ENCODE results near the gene CDH4.

DNA sequence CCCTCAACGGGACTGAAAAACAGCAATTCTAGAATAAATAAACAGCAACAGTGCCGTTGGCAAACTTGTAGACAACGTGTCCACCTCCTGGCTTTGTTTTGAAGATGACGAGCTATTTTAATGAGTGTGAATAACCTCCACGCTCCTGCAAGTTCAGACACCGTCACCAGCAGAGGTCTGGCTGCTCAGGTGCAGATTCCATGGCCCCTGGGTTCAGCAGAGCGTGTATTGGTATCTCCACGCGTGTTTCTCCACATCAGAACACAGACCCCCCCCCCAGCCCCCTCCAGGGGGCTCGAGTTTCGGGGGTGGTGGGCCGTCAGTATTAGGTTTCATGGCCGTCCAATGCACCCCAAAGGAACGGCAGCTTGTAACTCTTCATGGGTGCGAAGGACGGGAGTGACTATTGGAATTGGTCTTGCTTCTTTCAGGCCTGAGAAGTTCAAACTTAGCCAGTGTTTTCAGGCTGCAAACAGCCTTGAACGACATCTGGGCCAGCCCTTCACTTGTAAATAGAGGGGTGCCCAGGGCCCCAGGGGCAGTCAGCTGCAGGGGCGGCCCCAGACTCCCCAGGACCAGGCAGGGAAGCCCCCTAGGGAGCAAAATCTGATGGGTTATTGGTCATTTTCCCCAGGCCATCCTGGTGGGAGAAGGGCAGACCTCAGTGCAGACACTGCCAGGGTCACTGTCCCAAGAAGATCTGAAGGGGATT is 505.1 kb downstream of the CDH4 start:
- TF ChIP-seq, protein P1, sequence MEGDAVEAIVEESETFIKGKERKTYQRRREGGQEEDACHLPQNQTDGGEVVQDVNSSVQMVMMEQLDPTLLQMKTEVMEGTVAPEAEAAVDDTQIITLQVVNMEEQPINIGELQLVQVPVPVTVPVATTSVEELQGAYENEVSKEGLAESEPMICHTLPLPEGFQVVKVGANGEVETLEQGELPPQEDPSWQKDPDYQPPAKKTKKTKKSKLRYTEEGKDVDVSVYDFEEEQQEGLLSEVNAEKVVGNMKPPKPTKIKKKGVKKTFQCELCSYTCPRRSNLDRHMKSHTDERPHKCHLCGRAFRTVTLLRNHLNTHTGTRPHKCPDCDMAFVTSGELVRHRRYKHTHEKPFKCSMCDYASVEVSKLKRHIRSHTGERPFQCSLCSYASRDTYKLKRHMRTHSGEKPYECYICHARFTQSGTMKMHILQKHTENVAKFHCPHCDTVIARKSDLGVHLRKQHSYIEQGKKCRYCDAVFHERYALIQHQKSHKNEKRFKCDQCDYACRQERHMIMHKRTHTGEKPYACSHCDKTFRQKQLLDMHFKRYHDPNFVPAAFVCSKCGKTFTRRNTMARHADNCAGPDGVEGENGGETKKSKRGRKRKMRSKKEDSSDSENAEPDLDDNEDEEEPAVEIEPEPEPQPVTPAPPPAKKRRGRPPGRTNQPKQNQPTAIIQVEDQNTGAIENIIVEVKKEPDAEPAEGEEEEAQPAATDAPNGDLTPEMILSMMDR (IDR thresholded peaks at IDR 0.05), result no peak
- TF ChIP-seq, protein P2, sequence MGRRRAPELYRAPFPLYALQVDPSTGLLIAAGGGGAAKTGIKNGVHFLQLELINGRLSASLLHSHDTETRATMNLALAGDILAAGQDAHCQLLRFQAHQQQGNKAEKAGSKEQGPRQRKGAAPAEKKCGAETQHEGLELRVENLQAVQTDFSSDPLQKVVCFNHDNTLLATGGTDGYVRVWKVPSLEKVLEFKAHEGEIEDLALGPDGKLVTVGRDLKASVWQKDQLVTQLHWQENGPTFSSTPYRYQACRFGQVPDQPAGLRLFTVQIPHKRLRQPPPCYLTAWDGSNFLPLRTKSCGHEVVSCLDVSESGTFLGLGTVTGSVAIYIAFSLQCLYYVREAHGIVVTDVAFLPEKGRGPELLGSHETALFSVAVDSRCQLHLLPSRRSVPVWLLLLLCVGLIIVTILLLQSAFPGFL (CRISPR knock-in tag; IDR thresholded peaks at IDR 0.05; ENCODE audit: borderline replicate concordance), result no peak
- TF ChIP-seq ZNF671 (CRISPR knock-in tag; IDR thresholded peaks at IDR 0.05) (no peak), NR2C2 (CRISPR knock-in tag; IDR thresholded peaks at IDR 0.05) (no peak), OVOL2 (CRISPR knock-in tag; IDR thresholded peaks at IDR 0.05; ENCODE audit: borderline replicate concordance) (no peak), ZNF263 (CRISPR knock-in tag; IDR thresholded peaks at IDR 0.05; ENCODE audit: low read depth) (no peak), JUN (CRISPR knock-in tag; IDR thresholded peaks at IDR 0.05) (no peak), GTF2I (CRISPR knock-in tag; conservative IDR thresholded peaks at IDR 0.05) (no peak), SP1 (CRISPR knock-in tag; conservative IDR thresholded peaks at IDR 0.05) (no peak)
- TF ChIP-seq, protein P3, sequence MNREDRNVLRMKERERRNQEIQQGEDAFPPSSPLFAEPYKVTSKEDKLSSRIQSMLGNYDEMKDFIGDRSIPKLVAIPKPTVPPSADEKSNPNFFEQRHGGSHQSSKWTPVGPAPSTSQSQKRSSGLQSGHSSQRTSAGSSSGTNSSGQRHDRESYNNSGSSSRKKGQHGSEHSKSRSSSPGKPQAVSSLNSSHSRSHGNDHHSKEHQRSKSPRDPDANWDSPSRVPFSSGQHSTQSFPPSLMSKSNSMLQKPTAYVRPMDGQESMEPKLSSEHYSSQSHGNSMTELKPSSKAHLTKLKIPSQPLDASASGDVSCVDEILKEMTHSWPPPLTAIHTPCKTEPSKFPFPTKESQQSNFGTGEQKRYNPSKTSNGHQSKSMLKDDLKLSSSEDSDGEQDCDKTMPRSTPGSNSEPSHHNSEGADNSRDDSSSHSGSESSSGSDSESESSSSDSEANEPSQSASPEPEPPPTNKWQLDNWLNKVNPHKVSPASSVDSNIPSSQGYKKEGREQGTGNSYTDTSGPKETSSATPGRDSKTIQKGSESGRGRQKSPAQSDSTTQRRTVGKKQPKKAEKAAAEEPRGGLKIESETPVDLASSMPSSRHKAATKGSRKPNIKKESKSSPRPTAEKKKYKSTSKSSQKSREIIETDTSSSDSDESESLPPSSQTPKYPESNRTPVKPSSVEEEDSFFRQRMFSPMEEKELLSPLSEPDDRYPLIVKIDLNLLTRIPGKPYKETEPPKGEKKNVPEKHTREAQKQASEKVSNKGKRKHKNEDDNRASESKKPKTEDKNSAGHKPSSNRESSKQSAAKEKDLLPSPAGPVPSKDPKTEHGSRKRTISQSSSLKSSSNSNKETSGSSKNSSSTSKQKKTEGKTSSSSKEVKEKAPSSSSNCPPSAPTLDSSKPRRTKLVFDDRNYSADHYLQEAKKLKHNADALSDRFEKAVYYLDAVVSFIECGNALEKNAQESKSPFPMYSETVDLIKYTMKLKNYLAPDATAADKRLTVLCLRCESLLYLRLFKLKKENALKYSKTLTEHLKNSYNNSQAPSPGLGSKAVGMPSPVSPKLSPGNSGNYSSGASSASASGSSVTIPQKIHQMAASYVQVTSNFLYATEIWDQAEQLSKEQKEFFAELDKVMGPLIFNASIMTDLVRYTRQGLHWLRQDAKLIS (CRISPR knock-in tag; IDR thresholded peaks at IDR 0.05; ENCODE audit: borderline replicate concordance), result no peak
- TF ChIP-seq, protein P4, sequence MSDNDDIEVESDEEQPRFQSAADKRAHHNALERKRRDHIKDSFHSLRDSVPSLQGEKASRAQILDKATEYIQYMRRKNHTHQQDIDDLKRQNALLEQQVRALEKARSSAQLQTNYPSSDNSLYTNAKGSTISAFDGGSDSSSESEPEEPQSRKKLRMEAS (CRISPR knock-in tag; IDR thresholded peaks at IDR 0.05), result no peak
- TF ChIP-seq, protein P5, sequence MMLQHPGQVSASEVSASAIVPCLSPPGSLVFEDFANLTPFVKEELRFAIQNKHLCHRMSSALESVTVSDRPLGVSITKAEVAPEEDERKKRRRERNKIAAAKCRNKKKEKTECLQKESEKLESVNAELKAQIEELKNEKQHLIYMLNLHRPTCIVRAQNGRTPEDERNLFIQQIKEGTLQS (CRISPR knock-in tag; conservative IDR thresholded peaks at IDR 0.05), result no peak
- TF ChIP-seq, protein P6, sequence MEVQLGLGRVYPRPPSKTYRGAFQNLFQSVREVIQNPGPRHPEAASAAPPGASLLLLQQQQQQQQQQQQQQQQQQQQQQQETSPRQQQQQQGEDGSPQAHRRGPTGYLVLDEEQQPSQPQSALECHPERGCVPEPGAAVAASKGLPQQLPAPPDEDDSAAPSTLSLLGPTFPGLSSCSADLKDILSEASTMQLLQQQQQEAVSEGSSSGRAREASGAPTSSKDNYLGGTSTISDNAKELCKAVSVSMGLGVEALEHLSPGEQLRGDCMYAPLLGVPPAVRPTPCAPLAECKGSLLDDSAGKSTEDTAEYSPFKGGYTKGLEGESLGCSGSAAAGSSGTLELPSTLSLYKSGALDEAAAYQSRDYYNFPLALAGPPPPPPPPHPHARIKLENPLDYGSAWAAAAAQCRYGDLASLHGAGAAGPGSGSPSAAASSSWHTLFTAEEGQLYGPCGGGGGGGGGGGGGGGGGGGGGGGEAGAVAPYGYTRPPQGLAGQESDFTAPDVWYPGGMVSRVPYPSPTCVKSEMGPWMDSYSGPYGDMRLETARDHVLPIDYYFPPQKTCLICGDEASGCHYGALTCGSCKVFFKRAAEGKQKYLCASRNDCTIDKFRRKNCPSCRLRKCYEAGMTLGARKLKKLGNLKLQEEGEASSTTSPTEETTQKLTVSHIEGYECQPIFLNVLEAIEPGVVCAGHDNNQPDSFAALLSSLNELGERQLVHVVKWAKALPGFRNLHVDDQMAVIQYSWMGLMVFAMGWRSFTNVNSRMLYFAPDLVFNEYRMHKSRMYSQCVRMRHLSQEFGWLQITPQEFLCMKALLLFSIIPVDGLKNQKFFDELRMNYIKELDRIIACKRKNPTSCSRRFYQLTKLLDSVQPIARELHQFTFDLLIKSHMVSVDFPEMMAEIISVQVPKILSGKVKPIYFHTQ (CRISPR knock-in tag; IDR thresholded peaks at IDR 0.05), result no peak
- TF ChIP-seq, protein P7, sequence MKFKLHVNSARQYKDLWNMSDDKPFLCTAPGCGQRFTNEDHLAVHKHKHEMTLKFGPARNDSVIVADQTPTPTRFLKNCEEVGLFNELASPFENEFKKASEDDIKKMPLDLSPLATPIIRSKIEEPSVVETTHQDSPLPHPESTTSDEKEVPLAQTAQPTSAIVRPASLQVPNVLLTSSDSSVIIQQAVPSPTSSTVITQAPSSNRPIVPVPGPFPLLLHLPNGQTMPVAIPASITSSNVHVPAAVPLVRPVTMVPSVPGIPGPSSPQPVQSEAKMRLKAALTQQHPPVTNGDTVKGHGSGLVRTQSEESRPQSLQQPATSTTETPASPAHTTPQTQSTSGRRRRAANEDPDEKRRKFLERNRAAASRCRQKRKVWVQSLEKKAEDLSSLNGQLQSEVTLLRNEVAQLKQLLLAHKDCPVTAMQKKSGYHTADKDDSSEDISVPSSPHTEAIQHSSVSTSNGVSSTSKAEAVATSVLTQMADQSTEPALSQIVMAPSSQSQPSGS (CRISPR knock-in tag; IDR thresholded peaks at IDR 0.05; ENCODE audit: borderline replicate concordance, low read depth), result no peak
